Central memory CD8-positive, alpha-beta T cell (primary cell): ENCODE data around the gene CRABP2.

ENCODE experiments used
- ATAC-seq: fragments of 150-1000 bp; cut with Tn5 transposase; replicated peaks from 2 replicates; pipeline ENCODE4 v1.10.0; 2022; ENCODE audit warnings: mild to moderate bottlenecking, moderate FRiP score, moderate number of reproducible peaks; ENCODE audit not compliant: poor library complexity, severe bottlenecking; ENCODE audit errors: extremely low read depth
- DNase-seq, 2 donors: peaks; one replicate each; pipeline ENCODE4 v3.0.0; 2021; ENCODE audit warnings: low spot score in 2 of 2
- H3K27ac Mint-ChIP-seq: one replicate; pipeline ENCODE4 v1.8.0; 2022; ENCODE audit warnings: low read depth, mild to moderate bottlenecking, moderate library complexity, mixed read lengths
- H3K27me3 Mint-ChIP-seq: one replicate; pipeline ENCODE4 v1.8.0; 2022; ENCODE audit warnings: mixed read lengths
- H3K36me3 Mint-ChIP-seq: one replicate; pipeline ENCODE4 v1.8.0; 2022; ENCODE audit warnings: mild to moderate bottlenecking, moderate library complexity, mixed read lengths; ENCODE audit not compliant: insufficient read depth
- H3K4me1 Mint-ChIP-seq: one replicate; pipeline ENCODE4 v1.8.0; 2022; ENCODE audit warnings: mixed read lengths
- H3K4me3 Mint-ChIP-seq: one replicate; pipeline ENCODE4 v1.8.0; 2022; ENCODE audit warnings: mild to moderate bottlenecking, moderate library complexity, mixed read lengths
- H3K9me3 Mint-ChIP-seq: one replicate; pipeline ENCODE4 v1.8.0; 2022; ENCODE audit warnings: mixed read lengths

CRABP2 gene

GRCh38 chr1:156675210-156676113 lies 29.9 kb downstream of the CRABP2 start:
- no peak overlapping the region for H3K4me3 Mint-ChIP-seq
- no peaks in the 10 kb centered on the region for H3K36me3 Mint-ChIP-seq
- ATAC-seq (no peak), DNase-seq (no peak)
- peaks cover 7% of the 10 kb centered on the region for H3K4me1 Mint-ChIP-seq
- peaks cover 95% of the 10 kb centered on the region for H3K27me3 Mint-ChIP-seq
- no peaks in the 10 kb centered on the region for H3K9me3 Mint-ChIP-seq
- H3K27ac Mint-ChIP-seq, result no peak overlapping the region

- DNase-seq (no peak), ATAC-seq (no peak)
- peaks cover 2% of the 10 kb centered on the region for H3K36me3 Mint-ChIP-seq
- no peak overlapping the region for H3K4me3 Mint-ChIP-seq
- H3K4me1 Mint-ChIP-seq, result peaks cover 6% of the 10 kb centered on the region
- H3K27me3 Mint-ChIP-seq, result peaks cover 79% of the 10 kb centered on the region
- no peaks in the 10 kb centered on the region for H3K9me3 Mint-ChIP-seq
- no peak overlapping the region for H3K27ac Mint-ChIP-seq
These were observed 31.8 kb downstream of the CRABP2 start for GRCh38 chr1:156673387-156674121.

GRCh38 chr1:156671804-156672203 lies 33.6 kb downstream of the CRABP2 start:
- H3K4me1 Mint-ChIP-seq, result no peaks in the 10 kb centered on the region
- no peak overlapping the region for H3K27ac Mint-ChIP-seq
- DNase-seq (no peak), ATAC-seq (no peak)
- H3K9me3 Mint-ChIP-seq, result no peaks in the 10 kb centered on the region
- peaks cover 2% of the 10 kb centered on the region for H3K36me3 Mint-ChIP-seq
- H3K27me3 Mint-ChIP-seq, result peaks cover 62% of the 10 kb centered on the region
- no peak overlapping the region for H3K4me3 Mint-ChIP-seq

GRCh38 chr1:156670791-156671190 lies 34.6 kb downstream of the CRABP2 start:
- Mint-ChIP-seq H3K4me3 (no peak overlapping the region), H3K36me3 (peaks cover 2% of the 10 kb centered on the region), H3K9me3 (no peaks in the 10 kb centered on the region), H3K27me3 (peaks cover 57% of the 10 kb centered on the region), H3K27ac (no peak overlapping the region), H3K4me1 (no peaks in the 10 kb centered on the region)
- ATAC-seq (no peak), DNase-seq (no peak)

- H3K27ac Mint-ChIP-seq, result no peak overlapping the region
- peaks cover 52% of the 10 kb centered on the region for H3K27me3 Mint-ChIP-seq
- H3K9me3 Mint-ChIP-seq, result no peaks in the 10 kb centered on the region
- no peak overlapping the region for H3K4me3 Mint-ChIP-seq
- H3K4me1 Mint-ChIP-seq, result no peaks in the 10 kb centered on the region
- H3K36me3 Mint-ChIP-seq, result peaks cover 2% of the 10 kb centered on the region
- DNase-seq (no peak), ATAC-seq (no peak)
These were observed 35.0 kb downstream of the CRABP2 start for GRCh38 chr1:156670359-156670758.

- no peaks in the 10 kb centered on the region for H3K4me1 Mint-ChIP-seq
- no peaks in the 10 kb centered on the region for H3K9me3 Mint-ChIP-seq
- H3K36me3 Mint-ChIP-seq, result peaks cover 2% of the 10 kb centered on the region
- DNase-seq (no peak), ATAC-seq (no peak)
- peaks cover 47% of the 10 kb centered on the region for H3K27me3 Mint-ChIP-seq
- no peak overlapping the region for H3K27ac Mint-ChIP-seq
- no peak overlapping the region for H3K4me3 Mint-ChIP-seq
These were observed 35.6 kb downstream of the CRABP2 start for GRCh38 chr1:156669794-156670193.

- Mint-ChIP-seq H3K36me3 (peaks cover 2% of the 10 kb centered on the region), H3K9me3 (no peaks in the 10 kb centered on the region), H3K4me1 (no peaks in the 10 kb centered on the region), H3K27me3 (peaks cover 39% of the 10 kb centered on the region), H3K27ac (no peak overlapping the region), H3K4me3 (no peak overlapping the region)
- no peak for DNase-seq
- ATAC-seq, result no peak
These were observed 36.4 kb downstream of the CRABP2 start for GRCh38 chr1:156668801-156669637.

GRCh38 chr1:156667968-156668709 lies 37.2 kb downstream of the CRABP2 start:
- no peak for DNase-seq
- Mint-ChIP-seq H3K36me3 (peaks cover 4% of the 10 kb centered on the region), H3K27me3 (peaks cover 30% of the 10 kb centered on the region), H3K27ac (no peak overlapping the region), H3K4me1 (no peaks in the 10 kb centered on the region), H3K4me3 (no peak overlapping the region), H3K9me3 (no peaks in the 10 kb centered on the region)
- no peak for ATAC-seq

- H3K27ac Mint-ChIP-seq, result no peak overlapping the region
- DNase-seq (no peak), ATAC-seq (no peak)
- H3K4me1 Mint-ChIP-seq, result no peaks in the 10 kb centered on the region
- no peaks in the 10 kb centered on the region for H3K9me3 Mint-ChIP-seq
- peaks cover 25% of the 10 kb centered on the region for H3K27me3 Mint-ChIP-seq
- H3K36me3 Mint-ChIP-seq, result peaks cover 4% of the 10 kb centered on the region
- H3K4me3 Mint-ChIP-seq, result no peak overlapping the region
These were observed 37.8 kb downstream of the CRABP2 start for GRCh38 chr1:156667610-156667967.

- H3K27me3 Mint-ChIP-seq, result peaks cover 19% of the 10 kb centered on the region
- H3K4me3 Mint-ChIP-seq, result no peak overlapping the region
- DNase-seq (no peak), ATAC-seq (no peak)
- no peaks in the 10 kb centered on the region for H3K4me1 Mint-ChIP-seq
- H3K36me3 Mint-ChIP-seq, result peaks cover 4% of the 10 kb centered on the region
- no peaks in the 10 kb centered on the region for H3K9me3 Mint-ChIP-seq
- H3K27ac Mint-ChIP-seq, result no peak overlapping the region
These were observed 38.3 kb downstream of the CRABP2 start for GRCh38 chr1:156666862-156667609.

GRCh38 chr1:156665539-156665938 lies 39.8 kb downstream of the CRABP2 start:
- ATAC-seq (no peak), DNase-seq (no peak)
- Mint-ChIP-seq H3K9me3 (no peaks in the 10 kb centered on the region), H3K4me3 (no peak overlapping the region), H3K4me1 (peaks cover 11% of the 10 kb centered on the region), H3K27ac (no peak overlapping the region), H3K36me3 (peaks cover 7% of the 10 kb centered on the region), H3K27me3 (peaks cover 4% of the 10 kb centered on the region)
